ENCODE measurements around the gene BROX. TPM values are rescaled to one million over a fixed set of nuclear protein-coding genes. Genes with fewer than 3 reads are reported as not detected.

BROX gene
- total and polyA plus RNA-seq, 4 donors, result 6.0 to 28.3 (median 14.4) TPM

- no peaks in the 10 kb centered on the region for H3K36me3 ChIP-seq (ENCODE audit: control insufficient read depth in 4 of 4, insufficient read depth in 3 of 4, low read depth in 1 of 4, low read length in 3 of 4)
- no peaks in the 10 kb centered on the region for H3K4me1 ChIP-seq (ENCODE audit: control insufficient read depth in 4 of 4, insufficient read depth in 4 of 4, low read length in 3 of 4)
- no peak overlapping the region for H3K9ac ChIP-seq (ENCODE audit: low read depth in 1 of 2, low read length in 2 of 2)
- no peaks in the 10 kb centered on the region for H3K9me3 ChIP-seq (ENCODE audit: control insufficient read depth in 4 of 4, low read length in 3 of 4)
- no peak for TF ChIP-seq HNF4A (conservative IDR thresholded peaks at IDR 0.05)
- TF ChIP-seq, protein P1, sequence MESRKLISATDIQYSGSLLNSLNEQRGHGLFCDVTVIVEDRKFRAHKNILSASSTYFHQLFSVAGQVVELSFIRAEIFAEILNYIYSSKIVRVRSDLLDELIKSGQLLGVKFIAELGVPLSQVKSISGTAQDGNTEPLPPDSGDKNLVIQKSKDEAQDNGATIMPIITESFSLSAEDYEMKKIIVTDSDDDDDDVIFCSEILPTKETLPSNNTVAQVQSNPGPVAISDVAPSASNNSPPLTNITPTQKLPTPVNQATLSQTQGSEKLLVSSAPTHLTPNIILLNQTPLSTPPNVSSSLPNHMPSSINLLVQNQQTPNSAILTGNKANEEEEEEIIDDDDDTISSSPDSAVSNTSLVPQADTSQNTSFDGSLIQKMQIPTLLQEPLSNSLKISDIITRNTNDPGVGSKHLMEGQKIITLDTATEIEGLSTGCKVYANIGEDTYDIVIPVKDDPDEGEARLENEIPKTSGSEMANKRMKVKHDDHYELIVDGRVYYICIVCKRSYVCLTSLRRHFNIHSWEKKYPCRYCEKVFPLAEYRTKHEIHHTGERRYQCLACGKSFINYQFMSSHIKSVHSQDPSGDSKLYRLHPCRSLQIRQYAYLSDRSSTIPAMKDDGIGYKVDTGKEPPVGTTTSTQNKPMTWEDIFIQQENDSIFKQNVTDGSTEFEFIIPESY (IDR thresholded peaks at IDR 0.05), result no peak
- peak; percentile 18 for TF ChIP-seq FOXA1 (IDR thresholded peaks at IDR 0.05)
- no peak for TF ChIP-seq SP1 (IDR thresholded peaks at IDR 0.05)
- TF ChIP-seq JUND (IDR thresholded peaks at IDR 0.05), result no peak
- TF ChIP-seq, protein P2, sequence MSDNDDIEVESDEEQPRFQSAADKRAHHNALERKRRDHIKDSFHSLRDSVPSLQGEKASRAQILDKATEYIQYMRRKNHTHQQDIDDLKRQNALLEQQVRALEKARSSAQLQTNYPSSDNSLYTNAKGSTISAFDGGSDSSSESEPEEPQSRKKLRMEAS (IDR thresholded peaks at IDR 0.05), result no peak
- TF ChIP-seq RXRA (IDR thresholded peaks at IDR 0.05), result no peak
- TF ChIP-seq YY1 (IDR thresholded peaks at IDR 0.05), result no peak
- no peak for TF ChIP-seq RAD21 (IDR thresholded peaks at IDR 0.05)
- no peak overlapping the region for H3K4me3 ChIP-seq (ENCODE audit: low read depth in 1 of 3, low read length in 3 of 3)
- 24% methylated on average over 2 of the region's 2 CpGs for WGBS
- DNase-seq (ENCODE audit: low spot score), result no peak
- no peaks in the 10 kb centered on the region for H3K27me3 ChIP-seq (ENCODE audit: control insufficient read depth in 4 of 4, insufficient read depth in 4 of 4, low read length in 3 of 4)
- H3K27ac ChIP-seq (ENCODE audit: low read depth in 1 of 2, low read length in 2 of 2), result no peak overlapping the region
Measured at GRCh38 chr1:222777977-222778376, 65.6 kb downstream of the BROX start.

- Histone ChIP-seq H3K4me3 (ENCODE audit: low read depth in 1 of 3, low read length in 3 of 3) (no peak overlapping the region), H3K27me3 (ENCODE audit: control insufficient read depth in 4 of 4, insufficient read depth in 4 of 4, low read length in 3 of 4) (no peaks in the 10 kb centered on the region), H3K36me3 (ENCODE audit: control insufficient read depth in 4 of 4, insufficient read depth in 3 of 4, low read depth in 1 of 4, low read length in 3 of 4) (no peaks in the 10 kb centered on the region), H3K9me3 (ENCODE audit: control insufficient read depth in 4 of 4, low read length in 3 of 4) (no peaks in the 10 kb centered on the region), H3K4me1 (ENCODE audit: control insufficient read depth in 4 of 4, insufficient read depth in 4 of 4, low read length in 3 of 4) (no peaks in the 10 kb centered on the region), H3K9ac (ENCODE audit: low read depth in 1 of 2, low read length in 2 of 2) (no peak overlapping the region), H3K27ac (ENCODE audit: low read depth in 1 of 2, low read length in 2 of 2) (no peak overlapping the region)
- 90% methylated on average over 4 of the region's 4 CpGs for WGBS
- TF ChIP-seq RXRA (IDR thresholded peaks at IDR 0.05), result no peak
- DNase-seq (ENCODE audit: low spot score), result no peak
Measured at GRCh38 chr1:222781251-222781650, 68.9 kb downstream of the BROX start.

GRCh38 chr1:222783051-222783450, 70.7 kb downstream of the BROX start:
- H3K9ac ChIP-seq (ENCODE audit: low read depth in 1 of 2, low read length in 2 of 2), result no peak overlapping the region
- H3K27me3 ChIP-seq (ENCODE audit: control insufficient read depth in 4 of 4, insufficient read depth in 4 of 4, low read length in 3 of 4), result no peaks in the 10 kb centered on the region
- H3K4me3 ChIP-seq (ENCODE audit: low read depth in 1 of 3, low read length in 3 of 3), result no peak overlapping the region
- no peaks in the 10 kb centered on the region for H3K4me1 ChIP-seq (ENCODE audit: control insufficient read depth in 4 of 4, insufficient read depth in 4 of 4, low read length in 3 of 4)
- no peaks in the 10 kb centered on the region for H3K9me3 ChIP-seq (ENCODE audit: control insufficient read depth in 4 of 4, low read length in 3 of 4)
- TF ChIP-seq, protein P2 (IDR thresholded peaks at IDR 0.05), result no peak
- TF ChIP-seq ATF3 (IDR thresholded peaks at IDR 0.05) (no peak), YY1 (IDR thresholded peaks at IDR 0.05) (no peak), JUND (IDR thresholded peaks at IDR 0.05) (no peak), REST (IDR thresholded peaks at IDR 0.05) (no peak), RXRA (IDR thresholded peaks at IDR 0.05) (no peak), CTCF (IDR thresholded peaks at IDR 0.05; ENCODE audit: low read depth, low read length, missing input control) (no peak), HNF4G (IDR thresholded peaks at IDR 0.05) (no peak), FOXA2 (IDR thresholded peaks at IDR 0.05) (no peak), RAD21 (IDR thresholded peaks at IDR 0.05) (no peak), FOXA1 (IDR thresholded peaks at IDR 0.05) (no peak), NR2F2 (IDR thresholded peaks at IDR 0.05) (no peak)
- H3K27ac ChIP-seq (ENCODE audit: low read depth in 1 of 2, low read length in 2 of 2), result no peak overlapping the region
- no peaks in the 10 kb centered on the region for H3K36me3 ChIP-seq (ENCODE audit: control insufficient read depth in 4 of 4, insufficient read depth in 3 of 4, low read depth in 1 of 4, low read length in 3 of 4)
- DNase-seq (ENCODE audit: low spot score), result no peak
